K562 (cell line): ENCODE results near the gene EMID1. TPM values are rescaled to one million over a fixed set of nuclear protein-coding genes. Genes with fewer than 3 reads are reported as not detected.

Experiments
- ATAC-seq: fragments of 200-7000 bp; cut with Tn5 transposase; 3 replicates; pipeline ENCODE4 v1.9.1; 2020; ENCODE audit warnings: moderate library complexity
- BruUV-seq: library from RNA; stranded (reverse); fragments of 400-500 nt; replicated peaks from 2 replicates; lab custom pipeline; 2021; lab: Mats Ljungman, UMichigan
- CTCF ChIA-PET: fragments of 300-600 bp; formaldehyde crosslinking; extraction: SDS; loops from one replicate; lab custom pipeline; 2021; ENCODE audit warnings: low intra/inter-chr PET ratio; lab: Yijun Ruan, JAX
- POLR2A ChIA-PET: fragments of 300-600, 350-650 bp; sonication (Branson Sonifier 250); formaldehyde crosslinking; extraction: SDS; loops from one replicate; lab custom pipeline; 2021; ENCODE audit warnings: antibody characterized with exemption, inconsistent platforms; lab: Yijun Ruan, JAX
- DNase-seq, 4 experiments: peaks; one replicate each; pipeline versions ENCODE4 v3.0.0 to v3.0.0-alpha.2; 2011 to 2018; ENCODE audit warnings: low spot score in 3 of 4, mixed read lengths in 3 of 4; ENCODE audit errors: extremely low read depth in 1 of 4
- FAIRE-seq: peaks from 2 replicates; lab custom pipeline; 2011; peaks lifted over from hg19 to GRCh38; lab: Jason Lieb, UNC
- H2AFZ ChIP-seq: 2 replicates; pipeline ENCODE4 v1.6.0; 2011; ENCODE audit warnings: low read depth, low read length, control low read depth, inconsistent platforms
- H3K27ac ChIP-seq: fragments of 200-600 bp; 3 replicates; pipeline ENCODE4 v1.8.0; 2011; ENCODE audit warnings: low read depth, mild to moderate bottlenecking, control low read depth, inconsistent platforms, low read length, moderate library complexity, mixed read lengths; ENCODE audit errors: extremely low read depth
- H3K27me3 ChIP-seq, 2 experiments: fragments of 300-600 bp in 1 of 2; 2 replicates in 1 of 2; 3 replicates in 1 of 2; pipeline versions ENCODE4 v1.6.0 to v1.8.0; 2011; ENCODE audit warnings: inconsistent platforms in 2 of 2, low read length in 2 of 2, mild to moderate bottlenecking in 1 of 2, mixed read lengths in 1 of 2, moderate library complexity in 1 of 2; ENCODE audit not compliant: control insufficient read depth in 2 of 2, insufficient read depth in 2 of 2
- H3K36me3 ChIP-seq: fragments of 300-600 bp; 3 replicates; pipeline ENCODE4 v1.8.0; 2011; ENCODE audit warnings: mild to moderate bottlenecking, low read length, inconsistent platforms; ENCODE audit not compliant: control insufficient read depth, insufficient read depth
- H3K4me1 ChIP-seq, 2 experiments: fragments of 200-600 bp in 1 of 2; replicated peaks in 1 of 2; 2 replicates in 1 of 2; 3 replicates in 1 of 2; pipeline versions ENCODE4 v1.5.1 to v1.8.0; 2011; ENCODE audit warnings: inconsistent platforms in 2 of 2, low read length in 2 of 2, mild to moderate bottlenecking in 1 of 2, mixed read lengths in 1 of 2, moderate library complexity in 1 of 2; ENCODE audit not compliant: control insufficient read depth in 2 of 2, insufficient read depth in 2 of 2
- H3K4me2 ChIP-seq: 2 replicates; pipeline ENCODE4 v1.6.1; 2011; ENCODE audit warnings: low read length, control low read depth, inconsistent platforms, mixed read lengths; ENCODE audit not compliant: insufficient read depth
- H3K4me3 ChIP-seq: fragments of 200-600 bp; sonication (generic), shearing (Covaris generic); 2 replicates; pipeline ENCODE4 v1.5.1; 2016; ENCODE audit warnings: control low read depth, inconsistent platforms
- H3K79me2 ChIP-seq: fragments of 200-600 bp; 3 replicates; pipeline ENCODE4 v1.8.0; 2011; ENCODE audit warnings: low read length, inconsistent platforms; ENCODE audit not compliant: control insufficient read depth, insufficient read depth
- H3K9ac ChIP-seq, 2 experiments: 2 replicates each; pipeline versions ENCODE4 v1.6.0 to v1.6.1; 2011; ENCODE audit warnings: low read depth in 2 of 2, low read length in 2 of 2, control low read depth in 1 of 2, inconsistent platforms in 1 of 2, mild to moderate bottlenecking in 1 of 2, mixed read lengths in 1 of 2; ENCODE audit not compliant: insufficient read depth in 1 of 2
- H3K9me1 ChIP-seq: one replicate; pipeline ENCODE4 v1.6.0; 2011; ENCODE audit warnings: inconsistent platforms, mild to moderate bottlenecking, low read length, moderate library complexity; ENCODE audit not compliant: control insufficient read depth, insufficient read depth
- H3K9me3 ChIP-seq: replicated peaks from 2 replicates; pipeline ENCODE4 v1.5.1; 2011; ENCODE audit warnings: low read depth, low read length, inconsistent platforms; ENCODE audit not compliant: control insufficient read depth, insufficient read depth
- H4K20me1 ChIP-seq: replicated peaks from 2 replicates; pipeline ENCODE4 v1.6.1; 2011; ENCODE audit warnings: low read length, inconsistent platforms, mixed read lengths; ENCODE audit not compliant: control insufficient read depth, insufficient read depth
- CCAR2 ChIP-seq: fragments of 200-400 bp; formaldehyde crosslinking; IDR thresholded peaks from 2 replicates; pipeline ENCODE4 v1.6.1; 2017; ENCODE audit warnings: mild to moderate bottlenecking, low read depth, low read length
- POLR2G ChIP-seq: fragments of 200-400 bp; formaldehyde crosslinking; IDR thresholded peaks from 2 replicates; pipeline ENCODE4 v1.6.1; 2017; ENCODE audit warnings: low read depth, mild to moderate bottlenecking, antibody characterized with exemption, low read length, moderate library complexity
- THRA ChIP-seq: fragments of 450-650 bp; IDR thresholded peaks from 2 replicates; pipeline ENCODE4 v1.6.1; 2017; ENCODE audit warnings: mild to moderate bottlenecking, moderate library complexity
- XRCC5 ChIP-seq: fragments of 200-400 bp; formaldehyde crosslinking; IDR thresholded peaks from 2 replicates; pipeline ENCODE4 v1.6.1; 2017; ENCODE audit warnings: low read depth, mild to moderate bottlenecking, low read length
- ZBTB7A ChIP-seq: IDR thresholded peaks from 2 replicates; pipeline ENCODE4 v1.6.1; 2011; ENCODE audit warnings: low read depth, mild to moderate bottlenecking, low read length, moderate library complexity, borderline replicate concordance; ENCODE audit not compliant: control insufficient read depth
- ZNF282 ChIP-seq: sonication (generic); formaldehyde crosslinking; IDR thresholded peaks from 2 replicates; pipeline ENCODE4 v1.8.1; 2023; ENCODE audit warnings: missing genetic modification reagents
- WGBS: fragments of 100-300 bp; shearing (Covaris generic); methylation state at CpG from one replicate; pipeline ENCODE4 v1.1.6; 2016; ENCODE audit warnings: low coverage, mixed read lengths; ENCODE audit not compliant: insufficient coverage; ENCODE audit errors: missing lambda C conversion rate; 5-methylcytosine and 5-hydroxymethylcytosine counted together
- in situ Hi-C: fragments of 300-500 bp; cut with MboI; formaldehyde crosslinking; loops from 4 replicates; pipeline ENCODE4 v1.15.0; 2018; ENCODE audit warnings: inconsistent platforms, mixed read lengths
- intact Hi-C: fragments of 100-400 bp; cut with micrococcal nuclease; formaldehyde crosslinking; loops from 2 replicates; pipeline ENCODE4 v1.14.2; 2022
- polyA plus RNA-seq, 8 experiments: library from polyadenylated mRNA; depleted of rRNA in 4 of 8; stranded (reverse) in 5 of 8; unstranded in 3 of 8; fragments of >200 nt; fragmentation: Nextera tagmentation in 2 of 8; fragmentation: Illumina TruSeq in 1 of 8; extraction: Ambion mirVana in 2 of 8; extraction: Trizol in 1 of 8; gene quantifications; 2 replicates each; pipeline versions ENCODE4 v1.2.1 to v1.2.3, GENCODE V29; 2011 to 2014; ENCODE audit warnings: inconsistent platforms in 1 of 8, missing spikeins in 1 of 8
- small RNA-seq: library from RNA; depleted of rRNA; stranded (forward); fragments of <200 nt; gene quantifications from one replicate; pipeline ENCODE3, GENCODE V24; 2014
- total RNA-seq, 7 experiments: library from RNA; depleted of rRNA in 6 of 7; stranded (reverse); fragments of >200 nt in 6 of 7; fragmentation: Illumina TruSeq in 2 of 7; extraction: Trizol in 2 of 7; gene quantifications; 2 replicates each; pipeline versions ENCODE4 v1.2.1 to v1.2.3, GENCODE V29; 2011 to 2021; ENCODE audit warnings: low replicate concordance in 1 of 7

EMID1 gene
- total and polyA plus RNA-seq, 9 of the 15 experiments (the other 6 are each of a cell fraction or from before 2014, with no cell fraction given): 0.15 to 7.2 (median 2.7) TPM

DNA sequence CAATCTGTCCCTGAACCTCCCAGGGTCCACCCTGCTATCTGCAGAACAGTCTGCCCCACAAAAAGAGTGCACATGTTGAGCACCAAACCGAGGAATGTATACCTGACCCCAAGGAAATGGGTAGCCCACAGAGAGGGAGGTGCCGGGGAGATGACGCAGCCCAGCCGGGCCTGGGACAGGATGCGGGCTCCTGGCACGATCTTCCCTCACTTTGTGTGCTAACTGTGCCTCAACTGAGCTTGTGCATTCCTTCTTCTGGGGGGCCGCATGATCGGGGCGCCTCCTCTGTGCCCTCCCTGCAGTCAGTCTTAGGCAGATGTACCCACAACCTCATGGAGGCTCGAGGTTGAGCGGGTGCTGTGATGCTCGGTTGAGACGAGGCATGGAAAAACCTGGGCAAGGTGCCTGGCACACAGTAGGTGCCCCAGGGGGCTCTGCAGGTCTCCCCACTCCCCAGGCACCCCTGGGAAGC lies 103.1 kb downstream of the EMID1 start:
- Histone ChIP-seq H4K20me1 (no peaks in the 10 kb centered on the region), H3K4me3 (no peak overlapping the region), H3K9me1 (no peaks in the 10 kb centered on the region), H3K36me3 (peaks cover 9% of the 10 kb centered on the region; the same call in 1 of the 3 replicates), H3K9ac (peak overlapping the region in 1 of 2 experiments; percentile 95; a peak in 2 of 4 replicates), H3K9me3 (no peaks in the 10 kb centered on the region), H3K27me3 (no peaks in the 10 kb centered on the region), H3K79me2 (peaks cover 18% of the 10 kb centered on the region), H3K27ac (no peak overlapping the region), H2AFZ (no peak overlapping the region), H3K4me1 (peaks cover 14 to 91% of the 10 kb centered on the region in 2 experiments; a peak in 4 of 5 replicates), H3K4me2 (peak overlapping the region; percentile 12)
- no peak for TF ChIP-seq CCAR2
- no peak for TF ChIP-seq ZNF282 (CRISPR knock-in tag)
- 0 out of 2 replicates have a peak, but pooled peaks have one; percentile 5 for TF ChIP-seq POLR2G
- no peak for TF ChIP-seq XRCC5
- no peak for TF ChIP-seq THRA
- peak; percentile 11; the same call in 1 of the 2 replicates for TF ChIP-seq ZBTB7A
- BruUV-seq: no TSS peak
- ATAC-seq: no peak
- no peak for FAIRE-seq
- in situ Hi-C loops (no loop called here), intact Hi-C loops (no loop called here)
- ChIA-PET POLR2A (no interaction called here), CTCF (no interaction called here)
- WGBS: 68% methylated on average over 12 of the region's 13 CpGs
- DNase-seq: no peak

Small RNA genes within 50 kb of the gene (small RNA-seq; reads per million reads assigned to genes)
- not detected for gene RNU6-1219P

Other genes starting within 250 kb of the EMID1 start
Only the 7 nearest of the 8 such genes appear.
- gene C22orf31, start 144.1 kb upstream of the EMID1 start, total RNA-seq (2014; rRNA removed): not detected in 2 replicates
- not detected in 2 replicates for gene C22orf31, start 144.1 kb upstream of the EMID1 start, total RNA-seq (2014; rRNA removed; fragmentation: Illumina TruSeq; extraction: Trizol)
- gene C22orf31, start 144.1 kb upstream of the EMID1 start, total RNA-seq (2015; rRNA removed; fragmentation: Illumina TruSeq; extraction: Trizol): not detected in 2 replicates
- gene C22orf31, start 144.1 kb upstream of the EMID1 start, total RNA-seq (2021): not detected in 2 replicates
- gene C22orf31, start 144.1 kb upstream of the EMID1 start, polyA plus RNA-seq (2011; rRNA removed): not detected in 2 replicates
- not detected in 2 replicates for gene C22orf31, start 144.1 kb upstream of the EMID1 start, polyA plus RNA-seq (2014; fragmentation: Illumina TruSeq; extraction: Trizol)
- not detected for gene C22orf31, start 144.1 kb upstream of the EMID1 start, polyA plus RNA-seq (2014; fragmentation: Nextera tagmentation; extraction: Ambion mirVana)
- not detected in 2 replicates for gene C22orf31, start 144.1 kb upstream of the EMID1 start, polyA plus RNA-seq (2014; rRNA removed)
- gene KREMEN1, start 132.9 kb upstream of the EMID1 start, total RNA-seq (2014; rRNA removed): 3.8 and 5.1 TPM in 2 replicates
- gene KREMEN1, start 132.9 kb upstream of the EMID1 start, total RNA-seq (2014; rRNA removed; fragmentation: Illumina TruSeq; extraction: Trizol): 3.8 and 4.3 TPM in 2 replicates
- 5.0 and 6.1 TPM in 2 replicates for gene KREMEN1, start 132.9 kb upstream of the EMID1 start, total RNA-seq (2015; rRNA removed; fragmentation: Illumina TruSeq; extraction: Trizol)
- 8.8 and 11.5 TPM in 2 replicates for gene KREMEN1, start 132.9 kb upstream of the EMID1 start, total RNA-seq (2021)
- gene KREMEN1, start 132.9 kb upstream of the EMID1 start, polyA plus RNA-seq (2011; rRNA removed): 2.2 and 3.2 TPM in 2 replicates
- 8.9 and 10.1 TPM in 2 replicates for gene KREMEN1, start 132.9 kb upstream of the EMID1 start, polyA plus RNA-seq (2014; fragmentation: Illumina TruSeq; extraction: Trizol)
- 1 to 10 TPM in 1 of 2 experiments, under 1 TPM in 1; 0.69 to 1.3 TPM for gene KREMEN1, start 132.9 kb upstream of the EMID1 start, polyA plus RNA-seq (2014; fragmentation: Nextera tagmentation; extraction: Ambion mirVana)
- gene KREMEN1, start 132.9 kb upstream of the EMID1 start, polyA plus RNA-seq (2014; rRNA removed): 4.5 and 4.9 TPM in 2 replicates
- 30.9 and 37.1 TPM in 2 replicates for gene RHBDD3, start 62.1 kb downstream of the EMID1 start, total RNA-seq (2014; rRNA removed)
- gene RHBDD3, start 62.1 kb downstream of the EMID1 start, total RNA-seq (2014; rRNA removed; fragmentation: Illumina TruSeq; extraction: Trizol): 7.3 and 8.5 TPM in 2 replicates
- 18.0 and 20.8 TPM in 2 replicates for gene RHBDD3, start 62.1 kb downstream of the EMID1 start, total RNA-seq (2015; rRNA removed; fragmentation: Illumina TruSeq; extraction: Trizol)
- 29.9 and 30.3 TPM in 2 replicates for gene RHBDD3, start 62.1 kb downstream of the EMID1 start, total RNA-seq (2021)
- 14.0 and 17.4 TPM in 2 replicates for gene RHBDD3, start 62.1 kb downstream of the EMID1 start, polyA plus RNA-seq (2011; rRNA removed)
- gene RHBDD3, start 62.1 kb downstream of the EMID1 start, polyA plus RNA-seq (2014; fragmentation: Illumina TruSeq; extraction: Trizol): 10.2 and 20.1 TPM in 2 replicates
- gene RHBDD3, start 62.1 kb downstream of the EMID1 start, polyA plus RNA-seq (2014; fragmentation: Nextera tagmentation; extraction: Ambion mirVana): 1 to 10 TPM in 1 of 2 experiments, under 1 TPM in 1; 0.32 to 1.2 TPM
- 35.6 and 39.3 TPM in 2 replicates for gene RHBDD3, start 62.1 kb downstream of the EMID1 start, polyA plus RNA-seq (2014; rRNA removed)
- 283 and 302 TPM in 2 replicates for gene EWSR1, start 62.4 kb downstream of the EMID1 start, total RNA-seq (2014; rRNA removed)
- gene EWSR1, start 62.4 kb downstream of the EMID1 start, total RNA-seq (2014; rRNA removed; fragmentation: Illumina TruSeq; extraction: Trizol): 131 and 132 TPM in 2 replicates
- gene EWSR1, start 62.4 kb downstream of the EMID1 start, total RNA-seq (2015; rRNA removed; fragmentation: Illumina TruSeq; extraction: Trizol): 172 and 181 TPM in 2 replicates
- 233 and 254 TPM in 2 replicates for gene EWSR1, start 62.4 kb downstream of the EMID1 start, total RNA-seq (2021)
- 239 and 279 TPM in 2 replicates for gene EWSR1, start 62.4 kb downstream of the EMID1 start, polyA plus RNA-seq (2011; rRNA removed)
- gene EWSR1, start 62.4 kb downstream of the EMID1 start, polyA plus RNA-seq (2014; fragmentation: Illumina TruSeq; extraction: Trizol): 375 and 450 TPM in 2 replicates
- gene EWSR1, start 62.4 kb downstream of the EMID1 start, polyA plus RNA-seq (2014; fragmentation: Nextera tagmentation; extraction: Ambion mirVana): 100 to 1,000 TPM in 1 of 2 experiments, 10 to 100 TPM in 1; 83.3 to 101 TPM
- gene EWSR1, start 62.4 kb downstream of the EMID1 start, polyA plus RNA-seq (2014; rRNA removed): 245 and 263 TPM in 2 replicates
- 7.0 and 9.5 TPM in 2 replicates for gene GAS2L1, start 100.8 kb downstream of the EMID1 start, total RNA-seq (2014; rRNA removed)
- gene GAS2L1, start 100.8 kb downstream of the EMID1 start, total RNA-seq (2014; rRNA removed; fragmentation: Illumina TruSeq; extraction: Trizol): 1.3 and 1.5 TPM in 2 replicates
- 4.8 and 5.4 TPM in 2 replicates for gene GAS2L1, start 100.8 kb downstream of the EMID1 start, total RNA-seq (2015; rRNA removed; fragmentation: Illumina TruSeq; extraction: Trizol)
- gene GAS2L1, start 100.8 kb downstream of the EMID1 start, total RNA-seq (2021): 19.7 and 21.4 TPM in 2 replicates
- gene GAS2L1, start 100.8 kb downstream of the EMID1 start, polyA plus RNA-seq (2011; rRNA removed): 3.2 and 5.1 TPM in 2 replicates
- gene GAS2L1, start 100.8 kb downstream of the EMID1 start, polyA plus RNA-seq (2014; fragmentation: Illumina TruSeq; extraction: Trizol): 2.4 and 6.6 TPM in 2 replicates
- under 1 TPM; 0.56 to 0.94 TPM for gene GAS2L1, start 100.8 kb downstream of the EMID1 start, polyA plus RNA-seq (2014; fragmentation: Nextera tagmentation; extraction: Ambion mirVana)
- 14.3 and 17.2 TPM in 2 replicates for gene GAS2L1, start 100.8 kb downstream of the EMID1 start, polyA plus RNA-seq (2014; rRNA removed)
- gene RASL10A, start 109.8 kb downstream of the EMID1 start, total RNA-seq (2014; rRNA removed): 0.53 and 0.95 TPM in 2 replicates
- gene RASL10A, start 109.8 kb downstream of the EMID1 start, total RNA-seq (2014; rRNA removed; fragmentation: Illumina TruSeq; extraction: Trizol): 0.25 TPM in 1 of 2 replicates, not detected in the other
- gene RASL10A, start 109.8 kb downstream of the EMID1 start, total RNA-seq (2015; rRNA removed; fragmentation: Illumina TruSeq; extraction: Trizol): not detected in 2 replicates
- gene RASL10A, start 109.8 kb downstream of the EMID1 start, total RNA-seq (2021): 0.49 and 0.60 TPM in 2 replicates
- 0.37 and 0.40 TPM in 2 replicates for gene RASL10A, start 109.8 kb downstream of the EMID1 start, polyA plus RNA-seq (2011; rRNA removed)
- not detected in 2 replicates for gene RASL10A, start 109.8 kb downstream of the EMID1 start, polyA plus RNA-seq (2014; fragmentation: Illumina TruSeq; extraction: Trizol)
- gene RASL10A, start 109.8 kb downstream of the EMID1 start, polyA plus RNA-seq (2014; fragmentation: Nextera tagmentation; extraction: Ambion mirVana): under 1 TPM in 1 of 2 experiments, not detected in 1; 0.17 TPM
- 0.54 and 1.2 TPM in 2 replicates for gene RASL10A, start 109.8 kb downstream of the EMID1 start, polyA plus RNA-seq (2014; rRNA removed)
- 45.7 and 62.1 TPM in 2 replicates for gene AP1B1, start 182.7 kb downstream of the EMID1 start, total RNA-seq (2014; rRNA removed)
- 16.2 and 18.5 TPM in 2 replicates for gene AP1B1, start 182.7 kb downstream of the EMID1 start, total RNA-seq (2014; rRNA removed; fragmentation: Illumina TruSeq; extraction: Trizol)
- 28.4 and 30.1 TPM in 2 replicates for gene AP1B1, start 182.7 kb downstream of the EMID1 start, total RNA-seq (2015; rRNA removed; fragmentation: Illumina TruSeq; extraction: Trizol)
- 55.6 and 60.9 TPM in 2 replicates for gene AP1B1, start 182.7 kb downstream of the EMID1 start, total RNA-seq (2021)
- gene AP1B1, start 182.7 kb downstream of the EMID1 start, polyA plus RNA-seq (2011; rRNA removed): 25.7 and 40.6 TPM in 2 replicates
- 47.9 and 54.0 TPM in 2 replicates for gene AP1B1, start 182.7 kb downstream of the EMID1 start, polyA plus RNA-seq (2014; fragmentation: Illumina TruSeq; extraction: Trizol)
- 1 to 10 TPM; 1.2 to 1.6 TPM for gene AP1B1, start 182.7 kb downstream of the EMID1 start, polyA plus RNA-seq (2014; fragmentation: Nextera tagmentation; extraction: Ambion mirVana)
- 31.1 and 33.3 TPM in 2 replicates for gene AP1B1, start 182.7 kb downstream of the EMID1 start, polyA plus RNA-seq (2014; rRNA removed)